SHP77 (cell line): ENCODE measurements around the gene ARHGAP23.
"Not testable (repeated sequence)": the region's sequence is repeated elsewhere in the genome, so short reads cannot be mapped to it uniquely, and the experiment has no call there.

Experiments used
- DNase-seq, 2 experiments: peaks; one replicate each; lab custom pipeline; 2025; lab: John Stamatoyannopoulos, UW

ARHGAP23 gene

GRCh38 chr17:38512473-38513058, 84.3 kb downstream of the ARHGAP23 start:
- no peak for DNase-seq

- DNase-seq = not testable (repeated sequence)
Observed at GRCh38 chr17:38526526-38526925, 98.3 kb downstream of the ARHGAP23 start.

GRCh38 chr17:38528141-38528540, 99.9 kb downstream of the ARHGAP23 start:
- DNase-seq = peak; percentile 31 to 44

GRCh38 chr17:38530856-38531255, 102.6 kb downstream of the ARHGAP23 start:
- DNase-seq = not testable (repeated sequence)

- DNase-seq = not testable (repeated sequence)
Observed at GRCh38 chr17:38531761-38532160, 103.5 kb downstream of the ARHGAP23 start.

DNA sequence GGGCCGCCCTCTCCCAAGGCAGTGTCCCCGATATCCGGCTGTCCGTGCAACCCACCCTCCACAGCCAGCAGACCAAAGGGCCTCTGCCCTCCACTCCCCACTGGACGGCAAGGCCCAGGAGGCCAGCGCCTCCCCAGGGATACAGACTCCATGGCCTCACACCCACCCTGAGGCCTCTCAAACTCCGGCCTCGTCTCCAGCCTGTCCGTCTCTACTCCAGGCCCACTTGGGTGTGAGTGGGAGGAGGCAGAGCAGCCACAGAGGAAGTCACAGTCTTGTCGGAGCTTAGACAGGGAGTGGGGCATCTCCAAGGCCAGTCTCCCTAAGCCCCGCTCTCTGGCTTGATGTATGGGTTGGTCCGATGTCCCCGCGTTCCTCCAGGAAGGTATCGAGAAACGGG, 104.2 kb downstream of the ARHGAP23 start:
- DNase-seq = no peak

DNA sequence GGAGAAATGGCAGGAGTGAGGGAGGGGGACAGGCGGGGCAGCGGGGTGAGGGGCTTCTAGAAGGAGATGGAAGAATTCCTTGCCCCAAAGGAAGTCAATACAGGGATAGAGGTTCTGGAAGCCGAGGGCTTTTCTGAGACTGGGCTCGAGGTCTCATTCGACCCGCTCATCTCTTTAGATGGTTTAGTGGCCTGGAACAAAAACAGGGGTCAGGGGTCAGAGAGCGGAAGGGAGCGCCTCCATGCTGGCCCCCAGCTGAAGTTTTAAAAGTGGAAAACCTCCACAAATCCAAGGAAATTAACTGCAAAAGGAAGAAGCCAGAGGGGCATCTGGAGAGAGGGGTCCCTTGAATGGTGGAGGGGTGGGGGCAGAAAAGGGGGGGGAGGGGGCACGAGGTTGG, 105.0 kb downstream of the ARHGAP23 start:
- no peak for DNase-seq

DNA sequence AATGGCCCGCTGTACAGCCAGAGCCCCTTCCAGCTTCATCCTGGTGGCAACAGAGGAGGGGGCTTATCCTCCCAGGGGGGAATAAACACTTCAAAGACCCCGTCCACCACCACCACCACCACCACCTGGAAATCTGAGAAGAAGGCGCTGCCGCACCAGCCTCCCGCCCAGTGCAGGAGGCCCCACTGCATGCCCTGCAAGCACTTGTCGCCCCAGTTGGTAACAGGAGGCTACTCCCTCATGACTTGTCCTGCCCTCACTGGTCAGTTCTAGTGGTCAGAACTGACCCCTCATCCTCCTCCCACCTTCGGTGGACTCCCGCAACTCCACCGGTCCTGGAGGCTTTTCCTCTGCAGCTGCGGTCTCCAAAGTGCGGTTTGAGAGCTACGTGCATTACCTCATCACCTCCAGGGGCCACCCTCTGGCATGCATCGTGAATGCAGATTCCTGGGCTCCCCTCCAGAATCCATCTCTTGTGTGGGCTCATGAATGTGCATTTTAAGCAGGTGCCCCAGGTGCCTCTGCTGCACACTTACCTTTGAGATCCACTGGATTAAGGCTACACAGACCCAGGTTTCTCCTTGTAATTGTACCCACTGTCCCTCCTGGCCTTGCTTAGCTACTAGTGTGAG, 105.7 kb downstream of the ARHGAP23 start:
- peak; percentile 61 to 64 for DNase-seq

DNA sequence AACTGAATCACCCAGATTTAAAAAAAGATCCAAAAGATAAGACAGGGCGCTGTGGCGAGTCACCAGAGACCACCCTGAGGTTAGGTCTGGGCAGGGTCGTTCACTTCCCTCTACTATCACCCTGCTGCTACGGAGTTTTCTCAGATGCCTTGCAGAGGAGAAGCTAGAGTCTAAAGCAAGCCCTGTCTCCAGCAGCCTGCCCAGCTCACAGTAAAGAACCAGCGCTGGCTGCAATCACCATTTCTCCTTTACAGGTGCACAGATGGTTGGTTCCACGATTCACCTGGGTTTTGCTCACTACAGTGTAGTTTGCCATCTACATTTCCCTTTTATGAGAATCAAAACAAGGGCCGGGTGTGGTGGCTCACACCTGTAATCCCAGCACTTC, 106.2 kb downstream of the ARHGAP23 start:
- DNase-seq = no peak

GRCh38 chr17:38535886-38536285, 107.6 kb downstream of the ARHGAP23 start:
- DNase-seq = no peak

- no peak for DNase-seq
Observed at GRCh38 chr17:38536661-38537060, 108.4 kb downstream of the ARHGAP23 start.

DNA sequence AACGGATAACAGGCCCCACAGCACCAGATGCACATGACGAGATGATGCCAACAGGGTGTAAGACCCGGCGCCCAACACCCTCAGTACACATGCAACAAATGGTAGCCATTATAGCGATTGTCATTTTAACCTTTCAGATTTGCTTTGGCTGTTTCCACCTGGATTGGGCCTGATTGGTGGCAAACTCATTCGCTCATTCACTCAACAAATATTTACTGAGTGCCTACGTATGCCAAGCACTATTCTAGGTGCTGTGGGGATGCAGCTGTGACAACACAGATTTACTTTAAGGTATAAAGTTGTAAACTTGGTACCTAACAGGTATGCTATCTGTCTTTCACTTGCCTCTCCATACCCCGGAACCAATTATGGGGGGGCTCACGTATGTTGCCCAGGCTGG, 110.6 kb downstream of the ARHGAP23 start:
- peak; percentile 88 to 91 for DNase-seq

GRCh38 chr17:38539386-38539785, 111.1 kb downstream of the ARHGAP23 start:
- DNase-seq = peak; percentile 90 to 95

DNA sequence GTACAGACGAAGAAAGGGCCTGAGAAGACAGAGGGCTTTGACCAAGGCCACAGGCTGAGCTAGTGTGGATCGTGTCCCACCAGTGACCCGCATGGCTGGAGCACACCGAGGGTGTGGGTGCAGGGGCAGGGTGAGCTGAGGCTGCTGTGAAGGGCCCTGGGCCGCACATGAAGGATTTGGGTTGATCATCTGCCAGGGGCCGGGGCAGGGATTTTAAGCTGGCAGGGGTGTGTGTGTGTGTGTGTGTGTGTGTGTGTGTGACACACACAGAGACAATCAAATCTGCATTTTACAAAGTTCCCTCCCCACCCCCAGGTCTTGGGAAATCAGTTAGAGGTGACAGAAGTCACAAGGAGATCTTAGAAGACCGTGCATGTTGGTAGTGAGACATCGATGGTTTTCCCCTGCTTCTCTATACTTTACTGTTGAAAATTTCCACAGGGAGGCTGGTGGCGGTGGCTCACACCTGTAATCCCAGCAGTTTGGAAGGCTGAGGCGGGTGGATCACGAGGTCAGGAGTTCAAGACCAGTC, 112.3 kb downstream of the ARHGAP23 start:
- no peak for DNase-seq

GRCh38 chr17:38541281-38541680, 113.0 kb downstream of the ARHGAP23 start:
- DNase-seq = peak in 1 of 2 experiments; percentile 36

GRCh38 chr17:38542286-38542685, 114.0 kb downstream of the ARHGAP23 start:
- DNase-seq = no peak

DNA sequence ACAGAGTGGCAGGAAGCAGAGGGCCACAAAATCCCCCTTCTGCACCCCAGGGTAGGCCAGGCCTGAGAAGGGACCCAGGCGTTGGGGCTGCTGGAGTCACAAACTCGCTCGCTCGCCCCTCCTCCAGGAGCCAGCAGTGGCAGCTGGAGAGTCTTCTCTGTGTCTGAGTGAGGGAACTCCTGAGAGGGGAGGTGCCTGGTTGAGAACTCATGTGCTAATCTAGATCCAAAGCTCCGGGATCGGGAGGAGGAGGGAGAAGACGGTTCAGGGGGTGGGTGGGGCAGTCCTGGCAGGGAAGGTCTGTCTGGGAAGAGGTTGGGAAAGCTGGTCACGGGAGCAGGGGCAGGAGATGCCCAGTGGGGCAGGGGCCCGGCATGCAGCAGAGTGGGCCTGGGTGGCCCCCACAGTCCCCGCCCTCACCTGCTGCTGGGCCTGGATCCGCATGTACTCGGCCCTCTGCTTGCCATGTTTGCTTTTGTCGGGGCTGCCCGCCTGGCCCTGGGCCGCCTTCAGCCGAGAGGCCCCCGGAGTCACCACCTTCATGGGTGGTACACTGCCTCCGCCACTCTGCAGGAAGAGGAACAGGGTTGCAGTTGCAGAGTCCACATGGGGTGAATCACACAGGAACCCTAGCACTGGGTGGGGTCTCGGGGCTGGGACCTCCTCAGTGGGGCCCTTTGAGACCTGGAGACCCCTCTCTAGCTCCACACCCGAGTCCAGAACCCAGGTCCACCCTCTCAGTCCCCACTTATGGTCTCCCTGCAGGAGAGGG, 115.3 kb downstream of the ARHGAP23 start:
- DNase-seq = no peak

DNA sequence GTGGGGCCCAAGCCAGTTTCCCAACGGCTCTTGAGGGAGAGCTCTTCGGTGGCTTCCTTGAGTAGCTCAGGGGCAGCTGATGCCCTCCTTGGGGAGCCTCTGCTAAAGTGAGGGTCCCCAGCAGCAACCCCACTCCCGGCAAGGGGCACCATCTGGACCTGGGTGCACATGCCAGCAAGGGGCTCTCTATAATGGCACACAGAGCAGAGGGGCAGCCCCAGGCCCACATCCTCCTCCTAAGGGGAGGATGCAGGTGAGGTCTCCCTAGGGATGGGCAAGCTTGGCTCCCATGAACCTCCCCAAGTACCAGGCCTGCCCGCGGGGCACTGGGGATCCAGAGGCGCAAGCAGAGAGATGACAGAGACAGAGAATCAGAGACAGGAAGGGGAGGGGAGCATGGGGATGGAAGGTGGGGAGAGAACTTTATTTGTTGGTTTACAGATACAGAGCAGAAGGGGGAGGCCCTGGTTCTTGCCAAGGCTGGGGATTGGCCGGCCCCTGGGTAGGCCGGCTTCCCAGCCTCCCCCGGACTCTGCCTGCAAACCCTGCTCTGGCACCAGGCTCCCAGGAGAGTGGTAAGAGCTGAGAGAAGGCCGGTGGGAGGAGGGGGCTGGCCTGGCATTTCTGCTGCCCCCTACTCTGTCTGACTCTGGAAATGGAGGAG, 116.0 kb downstream of the ARHGAP23 start:
- no peak for DNase-seq

DNA sequence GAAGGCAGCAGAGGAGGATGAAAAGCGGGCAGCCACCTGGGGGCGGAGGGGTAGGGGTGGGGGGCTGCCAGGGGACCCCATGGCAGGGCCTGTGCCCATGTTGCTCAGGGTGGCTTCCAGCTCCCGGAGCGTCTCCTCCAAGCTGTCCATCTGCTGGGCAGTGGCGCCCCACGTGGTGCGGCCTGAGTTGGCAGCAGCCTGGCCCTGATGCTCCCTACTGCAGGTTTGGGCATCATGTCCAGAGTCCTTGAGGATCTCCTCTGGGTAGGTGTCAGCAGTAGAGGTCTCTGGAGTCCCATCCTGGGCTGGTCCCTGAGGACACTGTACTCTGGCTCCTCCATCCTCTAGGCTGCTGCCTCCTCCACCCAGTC, 116.6 kb downstream of the ARHGAP23 start:
- DNase-seq = no peak

DNA sequence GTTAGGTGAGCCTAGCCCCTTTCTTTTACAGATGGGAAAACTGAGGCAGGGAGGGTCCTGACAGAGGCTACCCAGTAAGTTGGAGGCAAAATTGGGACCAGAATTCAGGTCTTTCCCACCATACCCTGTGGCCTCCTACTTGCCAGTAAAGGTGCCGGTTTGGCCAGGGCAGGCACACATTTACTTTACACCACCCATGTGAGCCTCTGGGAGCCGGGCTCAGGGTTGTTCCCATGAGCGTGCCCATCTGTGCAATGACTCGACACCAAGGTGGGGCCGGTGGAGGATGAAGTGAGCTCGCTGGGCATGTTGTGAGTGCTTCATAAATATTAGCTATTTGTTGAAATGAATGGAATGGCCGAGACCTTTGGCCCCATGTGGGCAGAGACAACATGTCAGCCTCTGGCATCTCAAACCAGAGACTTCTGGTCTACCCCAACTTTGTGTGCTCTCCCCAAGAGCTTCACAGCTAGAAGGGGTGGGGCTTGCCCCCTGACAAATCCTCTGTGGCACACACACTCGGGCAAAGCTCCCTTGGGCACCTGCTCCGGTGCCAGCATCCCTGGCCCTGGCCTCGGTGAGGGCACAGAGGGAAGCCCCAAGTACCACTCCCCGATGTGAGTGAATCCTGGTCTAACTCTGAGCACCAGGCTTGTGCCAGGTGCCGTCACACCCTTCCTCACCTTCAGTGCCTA, 117.4 kb downstream of the ARHGAP23 start:
- DNase-seq = no peak

- DNase-seq = no peak
Observed at GRCh38 chr17:38546396-38546795, 118.1 kb downstream of the ARHGAP23 start.

GRCh38 chr17:38547444-38547843, 119.2 kb downstream of the ARHGAP23 start:
- DNase-seq = no peak
